ENCODE measurements around the gene SZRD1. TPM values are rescaled to one million over a fixed set of nuclear protein-coding genes. Genes with fewer than 3 reads are reported as not detected.

SZRD1 gene
- total RNA-seq, 1 experiment from 2014 or later: 51.4 TPM

DNA sequence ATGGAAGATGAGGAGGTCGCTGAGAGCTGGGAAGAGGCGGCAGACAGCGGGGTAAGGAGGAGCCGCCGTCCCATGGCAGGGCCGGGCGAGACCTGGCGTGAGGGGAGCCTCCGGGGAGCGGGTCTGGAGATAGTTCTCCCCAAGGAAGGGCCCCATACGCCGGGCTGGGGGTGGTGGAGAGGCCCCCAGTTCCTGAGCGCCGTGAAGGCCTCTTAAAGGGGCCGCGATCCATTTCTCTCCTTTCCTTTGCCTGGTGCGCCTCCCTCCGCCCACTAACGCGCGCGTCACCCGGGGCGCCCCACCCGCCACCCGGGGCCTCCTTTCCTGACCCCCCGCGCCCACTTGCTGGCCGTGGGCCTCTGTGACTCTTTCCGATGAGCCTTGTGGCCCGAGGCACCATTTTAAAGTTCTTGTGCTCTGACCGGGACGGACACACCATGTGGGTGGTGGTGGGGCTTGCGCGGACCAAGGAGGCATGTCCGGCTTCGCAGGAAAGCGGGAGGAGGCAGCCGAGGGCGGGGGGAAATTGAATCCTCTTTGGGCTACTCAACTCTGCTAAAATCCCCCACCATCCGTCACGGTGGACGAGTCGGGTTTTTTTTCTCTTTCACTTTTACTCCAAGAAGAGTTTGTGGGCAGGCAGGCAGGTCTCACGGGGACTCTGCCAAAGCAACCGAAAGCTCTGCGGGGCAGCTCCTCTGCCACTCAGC lies 371 bp downstream of the SZRD1 start:
- DNase-seq (ENCODE audit: extremely low read depth, low read depth): peak; percentile 61

DNA sequence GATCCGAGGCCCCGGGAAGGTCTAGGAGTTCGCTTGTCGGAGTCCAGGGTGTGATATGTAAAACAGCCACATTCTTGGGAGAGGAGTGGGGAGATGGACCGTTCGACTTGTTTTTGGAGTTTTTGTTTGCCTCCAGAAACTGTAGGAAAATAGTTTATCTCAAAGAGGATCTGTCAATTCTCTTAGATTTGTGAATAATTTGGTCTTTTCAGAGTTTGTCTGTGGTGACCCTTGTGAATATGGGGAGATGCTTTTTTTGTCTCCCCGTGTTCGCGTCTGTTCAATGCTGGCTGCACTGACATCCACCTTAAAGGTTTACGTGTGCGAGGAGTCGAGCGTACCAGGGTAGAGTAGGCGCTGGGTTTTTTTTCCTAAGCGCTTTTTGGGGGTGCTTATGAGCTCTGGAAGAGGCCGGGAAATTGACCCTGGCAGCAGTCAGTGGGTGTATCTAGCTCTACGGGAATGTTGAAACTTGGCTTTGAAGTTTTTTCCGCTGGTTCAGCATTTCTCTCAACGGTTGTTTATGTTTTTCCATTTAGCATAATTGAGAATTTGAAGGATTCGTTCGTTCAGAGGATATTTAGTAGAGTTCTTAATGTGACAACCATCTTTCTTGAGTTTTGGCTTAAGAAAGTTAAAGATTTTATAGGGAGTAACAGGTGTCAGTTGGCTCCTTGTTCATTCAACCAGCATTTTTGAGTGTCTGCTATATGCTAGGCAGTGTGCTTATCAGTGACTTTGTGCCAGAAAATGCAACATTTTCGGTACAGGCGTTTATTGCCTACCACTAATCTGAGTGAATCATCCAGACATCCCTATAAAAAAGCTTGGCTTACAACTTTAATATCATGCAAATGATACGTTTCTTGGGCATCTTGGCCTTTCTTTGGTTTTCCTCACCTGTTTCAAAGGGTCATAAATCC lies 1.2 kb downstream of the SZRD1 start:
- no peak for DNase-seq (ENCODE audit: extremely low read depth, low read depth)

DNA sequence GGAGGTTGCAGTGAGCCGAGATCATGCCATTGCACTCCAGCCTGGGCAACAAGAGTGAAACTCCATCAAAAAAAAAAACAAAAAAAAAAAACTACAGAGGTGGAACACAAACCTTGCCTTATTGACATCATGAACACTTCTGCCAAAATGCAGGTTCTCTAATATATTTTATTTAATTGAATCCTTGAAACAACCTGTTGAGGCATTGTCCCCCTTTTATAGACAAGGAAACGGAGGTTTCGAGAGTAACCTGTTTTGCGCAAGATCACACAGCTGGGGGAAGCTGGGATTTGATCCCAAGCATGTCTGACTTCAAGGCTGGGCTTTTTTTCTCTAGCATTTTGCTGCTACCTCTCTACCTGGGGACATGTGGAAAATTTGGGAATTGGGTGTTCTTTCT lies 2.8 kb downstream of the SZRD1 start:
- DNase-seq (ENCODE audit: extremely low read depth, low read depth): no peak

DNA sequence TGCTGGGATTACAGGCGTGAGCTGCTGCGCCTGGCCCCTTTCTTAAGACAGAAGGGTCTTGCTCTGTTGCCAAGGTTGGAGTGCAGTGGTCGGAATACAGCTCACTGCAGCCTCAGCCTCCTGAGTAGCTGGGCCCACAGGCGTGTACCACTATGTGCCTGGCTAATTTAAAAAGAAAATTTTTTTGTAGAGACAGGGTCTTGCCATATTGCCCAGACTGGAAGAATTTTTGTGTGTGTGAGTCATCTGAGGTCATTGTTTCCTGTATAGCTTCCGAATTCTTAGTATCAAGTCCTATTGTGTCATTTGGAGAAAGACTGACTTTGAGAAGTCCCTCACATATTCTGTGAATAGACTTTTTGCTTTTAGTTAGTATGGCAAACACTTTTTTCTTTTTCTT lies 4.7 kb downstream of the SZRD1 start:
- DNase-seq (ENCODE audit: extremely low read depth, low read depth): no peak

DNA sequence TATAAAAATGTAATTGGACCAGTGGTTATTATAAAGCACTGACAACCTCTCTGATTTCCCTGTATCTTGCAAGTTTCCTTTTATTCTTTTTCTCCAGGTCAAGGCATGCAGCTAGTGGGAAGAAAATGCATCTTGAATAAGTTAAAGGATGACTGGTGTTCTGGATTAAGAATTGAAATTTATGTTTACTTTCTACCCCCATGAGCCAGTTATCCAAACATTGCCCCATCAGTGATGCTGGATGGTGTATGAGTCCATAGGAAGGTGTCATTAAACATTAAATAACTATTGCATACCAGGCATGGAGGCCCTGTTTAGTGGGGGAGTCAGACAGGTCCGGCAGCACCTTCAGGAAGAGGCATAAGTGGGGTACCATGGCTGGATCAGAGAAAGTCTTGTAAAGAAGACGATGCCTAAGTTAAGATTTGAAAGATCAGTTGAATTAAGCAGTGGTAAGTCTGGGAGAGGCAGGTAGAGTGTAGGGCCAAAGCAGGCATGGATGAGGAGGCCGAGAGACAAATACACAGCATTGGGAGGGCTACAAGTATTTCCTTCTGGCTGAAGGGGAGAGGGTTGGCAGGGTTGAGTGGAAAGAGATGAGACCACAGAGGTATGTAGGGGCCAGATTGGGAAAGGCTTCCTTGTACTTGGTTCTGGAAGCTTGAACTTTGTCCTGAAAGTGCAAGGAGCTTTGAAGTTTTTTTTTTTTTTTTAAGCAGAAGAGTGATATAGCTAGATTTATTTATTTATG lies 5.7 kb downstream of the SZRD1 start:
- DNase-seq (ENCODE audit: extremely low read depth, low read depth): no peak

DNA sequence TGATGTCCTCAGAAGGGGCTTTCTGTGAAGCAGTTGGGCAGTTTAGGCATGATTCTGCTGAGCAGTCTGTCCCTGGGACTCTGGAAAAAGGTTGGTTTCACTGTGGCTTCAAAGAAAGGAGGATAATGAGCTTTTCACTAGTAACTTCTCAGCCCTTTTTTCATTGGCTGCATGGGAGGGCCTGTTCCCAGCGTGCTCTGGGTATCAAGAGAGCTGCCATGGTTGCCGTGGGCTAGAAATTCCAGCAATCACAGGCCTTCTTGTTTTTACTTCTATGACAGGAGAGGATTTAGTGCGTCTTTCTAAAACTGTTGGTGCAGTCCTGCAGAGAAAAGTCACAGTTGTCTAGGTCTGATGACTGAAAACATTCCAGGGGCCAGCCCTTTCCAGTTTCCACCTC lies 7.2 kb downstream of the SZRD1 start:
- no peak for DNase-seq (ENCODE audit: extremely low read depth, low read depth)

DNA sequence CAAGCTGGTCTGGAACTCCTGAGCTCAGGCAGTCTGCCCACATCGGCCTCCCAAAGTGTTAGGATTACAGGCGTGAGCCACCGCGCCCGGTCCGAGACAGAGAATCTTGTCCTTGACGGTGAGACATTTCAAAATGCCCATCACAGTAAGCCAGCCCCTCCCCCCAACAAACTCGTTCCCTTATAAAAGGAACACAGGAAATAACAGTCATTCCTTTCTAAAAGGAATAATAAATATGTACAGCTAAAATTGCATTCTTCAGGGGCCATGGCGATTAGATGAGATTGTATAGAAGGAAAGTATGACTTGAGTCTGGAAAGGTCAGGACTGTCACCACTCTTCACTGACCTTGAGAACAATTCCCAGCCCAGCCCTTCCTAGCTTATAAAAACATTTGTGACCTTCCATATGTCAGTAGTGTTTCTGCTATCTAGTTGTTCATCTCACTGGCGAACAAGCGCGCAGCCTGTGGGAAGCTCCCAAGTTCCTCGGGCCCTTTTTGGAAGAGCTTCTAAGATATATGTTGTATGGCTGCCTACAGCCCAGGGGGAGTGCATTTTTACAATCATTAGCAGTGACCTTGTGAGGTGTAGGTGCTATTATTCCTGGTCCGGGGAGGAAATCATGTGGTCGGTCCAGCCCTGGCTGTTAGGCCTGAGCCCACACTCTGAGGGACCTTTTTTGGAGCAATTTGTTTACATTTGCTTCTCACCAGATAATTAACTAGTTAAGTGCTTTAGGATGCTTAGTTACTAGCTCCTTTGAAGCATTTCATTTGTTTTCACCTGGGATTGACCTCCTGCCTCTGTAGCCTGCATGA lies 8.7 kb downstream of the SZRD1 start:
- DNase-seq (ENCODE audit: extremely low read depth, low read depth): no peak

DNA sequence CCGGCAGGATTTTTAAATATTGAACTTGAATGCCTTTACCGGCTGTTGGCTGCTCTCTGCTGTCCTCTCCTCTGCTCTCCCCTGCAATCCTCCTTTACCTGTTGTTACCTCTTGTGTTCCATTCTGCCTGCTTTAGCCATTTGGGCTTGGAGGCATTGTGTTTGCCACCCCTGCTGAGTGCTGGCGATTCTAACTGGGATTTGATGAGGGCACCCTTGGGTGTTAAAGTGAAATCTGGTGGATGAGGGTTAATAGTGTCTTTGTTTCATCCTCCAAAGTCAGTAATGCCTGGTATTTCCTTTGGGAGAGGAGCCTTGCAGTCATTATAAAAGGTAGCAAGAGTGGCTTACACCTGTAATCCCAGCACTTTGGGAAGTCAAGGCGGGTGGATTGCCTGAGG lies 9.9 kb downstream of the SZRD1 start:
- no peak for DNase-seq (ENCODE audit: extremely low read depth, low read depth)

DNA sequence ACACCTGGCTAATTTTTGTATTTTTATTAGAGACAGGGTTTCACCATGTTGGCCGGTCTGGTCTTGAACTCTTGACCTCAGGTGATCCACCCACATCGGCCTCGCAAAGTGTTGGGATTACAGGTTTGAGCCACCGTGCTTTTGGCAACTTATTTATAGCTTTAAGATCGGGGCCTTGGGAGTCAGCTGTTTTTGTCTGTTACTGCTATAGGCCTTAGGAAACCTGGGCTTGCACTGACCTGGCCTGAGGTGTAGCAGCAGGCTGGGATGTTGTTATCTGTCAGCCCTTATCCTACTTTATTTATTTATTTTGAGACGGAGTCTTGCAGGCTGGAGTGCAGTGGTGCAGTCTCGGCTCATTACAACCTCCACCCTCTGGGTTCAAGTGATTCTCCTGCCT lies 11.4 kb downstream of the SZRD1 start:
- DNase-seq (ENCODE audit: extremely low read depth, low read depth): no peak

DNA sequence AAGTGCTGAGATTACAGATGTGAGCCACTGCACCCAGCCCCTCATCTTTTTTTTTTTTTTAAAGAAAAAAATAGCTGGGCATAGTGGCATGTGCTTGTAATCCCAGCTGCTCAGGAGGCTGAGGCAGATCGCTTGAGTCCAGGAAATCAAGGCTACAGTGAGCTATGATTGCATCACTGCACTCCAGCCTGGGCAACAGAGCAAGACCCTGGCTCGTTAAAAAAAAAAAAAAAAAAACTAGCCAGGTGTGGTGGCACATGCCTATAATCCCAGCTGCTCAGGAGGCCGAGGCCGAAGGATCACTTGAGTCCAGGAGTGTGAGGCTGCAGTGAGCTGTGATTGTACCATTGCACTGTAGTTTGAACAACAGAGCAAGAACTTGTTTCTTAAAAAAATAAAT lies 13.8 kb downstream of the SZRD1 start:
- DNase-seq (ENCODE audit: extremely low read depth, low read depth): no peak

DNA sequence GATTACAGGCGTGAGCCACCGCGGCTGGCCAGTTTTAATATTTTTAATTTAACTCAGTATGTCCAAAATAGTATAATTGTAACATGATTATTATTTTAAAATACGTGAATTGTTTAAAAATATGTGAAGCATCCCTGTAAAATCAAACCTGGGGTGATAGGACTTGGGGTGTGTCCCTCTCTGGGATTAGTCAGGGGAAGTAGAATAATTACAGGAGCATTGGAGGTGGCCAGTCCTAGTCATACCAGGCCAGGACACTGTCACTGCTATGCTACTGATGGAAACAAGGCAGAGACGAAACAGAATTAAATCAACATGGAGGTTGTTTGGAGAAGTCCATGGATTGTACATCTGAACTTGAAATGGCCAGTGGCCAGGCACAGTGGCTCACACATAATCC lies 16.8 kb downstream of the SZRD1 start:
- DNase-seq (ENCODE audit: extremely low read depth, low read depth): no peak

DNA sequence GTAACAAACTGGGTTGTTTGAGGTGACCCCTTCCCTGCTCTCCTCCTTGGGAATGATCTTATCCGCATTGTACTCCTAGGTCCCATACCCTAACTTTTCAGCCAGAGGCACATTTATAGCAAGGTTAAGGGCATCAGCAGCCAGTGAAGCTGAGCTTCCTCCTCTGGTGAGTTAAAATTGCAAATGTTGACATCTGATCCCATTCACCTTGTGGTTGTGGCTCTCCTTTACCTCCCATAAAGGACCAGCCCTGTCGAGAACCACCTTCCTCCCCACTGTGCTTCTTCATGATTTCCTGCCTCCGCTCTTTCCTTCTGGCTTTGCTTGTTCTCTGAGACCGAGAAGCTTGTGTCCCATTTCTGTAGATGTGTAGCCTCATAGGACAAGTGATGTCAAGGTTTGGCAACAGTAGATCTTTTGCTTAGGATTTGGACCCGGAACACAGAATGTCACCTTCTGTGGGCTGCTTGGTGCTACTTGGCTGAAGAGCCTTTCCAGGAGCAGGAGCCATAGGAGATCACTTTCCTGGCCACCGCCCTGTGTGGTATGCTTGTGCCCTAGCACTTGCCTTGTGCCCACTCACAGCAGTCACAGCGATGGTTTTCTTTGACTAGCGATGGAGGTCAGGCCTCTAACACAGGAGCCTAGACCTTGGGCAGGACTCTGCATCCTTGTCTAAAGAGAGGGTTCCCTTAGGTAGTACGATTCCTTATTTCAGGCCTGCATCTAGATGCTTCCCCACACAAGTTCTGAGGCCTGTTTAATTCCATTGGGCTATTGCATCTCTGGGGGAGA lies 18.8 kb downstream of the SZRD1 start:
- DNase-seq (ENCODE audit: extremely low read depth, low read depth): no peak

DNA sequence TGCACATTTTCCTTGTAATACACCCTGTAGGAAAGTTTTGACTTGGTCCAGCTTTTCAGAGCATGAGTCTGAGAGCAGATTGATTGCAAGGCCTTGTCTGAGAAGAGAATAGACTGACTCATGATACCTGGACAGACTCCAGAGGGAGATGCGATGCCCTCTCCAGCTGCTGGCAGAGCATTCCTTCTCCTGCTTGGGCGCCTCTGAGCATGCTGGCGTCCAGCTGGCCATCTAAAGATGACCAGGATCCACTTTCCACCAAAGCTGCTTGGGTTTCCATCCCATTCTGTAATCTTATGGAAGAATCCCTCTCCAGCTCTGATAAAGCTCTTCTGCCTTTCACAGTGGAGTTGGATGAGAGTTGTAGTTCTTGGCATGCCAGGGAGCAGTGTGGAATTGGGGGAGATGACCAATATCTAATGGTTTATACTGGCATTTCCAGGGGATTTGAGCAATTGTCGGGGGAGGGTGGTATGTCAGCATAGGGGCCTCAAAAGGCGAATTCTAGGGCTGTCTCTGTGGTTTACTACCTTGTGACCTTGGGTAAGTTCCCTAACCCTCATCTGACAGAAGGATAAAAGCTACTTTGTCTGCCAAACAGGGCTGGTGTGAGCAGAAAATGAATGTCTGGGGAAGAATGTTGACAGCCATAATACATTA lies 19.5 kb downstream of the SZRD1 start:
- DNase-seq (ENCODE audit: extremely low read depth, low read depth): no peak

DNA sequence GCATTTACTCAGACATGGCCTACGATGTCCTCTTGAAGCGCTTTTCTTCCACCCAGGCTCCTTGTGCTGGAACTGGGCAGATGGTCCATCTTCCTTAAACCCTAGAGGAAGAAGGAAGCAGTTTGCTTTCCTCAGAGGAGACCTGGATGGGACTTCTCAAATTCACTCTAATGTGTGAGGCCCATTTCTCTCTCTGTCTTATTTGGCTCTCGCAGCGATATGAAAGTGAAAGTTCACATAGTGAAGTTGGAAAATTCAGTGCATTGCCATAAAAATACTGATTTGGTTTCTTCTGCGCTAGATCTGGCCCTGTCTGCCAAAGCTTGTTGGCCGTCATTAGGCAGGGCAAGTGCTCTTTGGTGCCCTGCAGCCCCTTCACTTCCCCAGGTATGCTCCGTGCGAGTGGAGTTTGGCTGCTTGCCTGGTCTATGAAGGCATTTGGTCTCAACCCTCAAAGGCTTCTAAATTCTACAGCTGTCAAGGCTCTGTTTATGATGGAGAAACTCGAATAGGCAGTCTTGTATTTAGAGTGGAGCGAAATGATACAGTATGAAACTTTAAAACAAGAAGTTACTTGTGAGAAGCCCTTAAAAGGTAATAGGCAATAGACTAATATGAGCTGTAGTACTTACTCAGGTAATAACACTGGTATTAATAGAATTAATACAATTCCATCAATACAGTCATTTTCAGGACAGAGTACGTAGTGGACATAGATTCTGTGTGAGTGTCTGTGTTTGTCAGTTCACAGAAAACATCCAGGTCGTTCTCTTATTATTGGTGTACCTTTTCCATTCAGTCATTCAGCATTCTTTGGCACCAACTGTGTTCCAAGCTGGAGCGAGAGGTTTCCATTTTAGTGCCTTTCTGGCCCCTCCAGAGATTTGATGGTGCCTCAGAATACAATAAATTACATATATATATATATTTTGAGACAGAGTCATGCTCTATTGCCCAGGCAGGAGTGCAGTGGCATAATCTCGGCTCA lies 20.5 kb downstream of the SZRD1 start:
- no peak for DNase-seq (ENCODE audit: extremely low read depth, low read depth)

DNA sequence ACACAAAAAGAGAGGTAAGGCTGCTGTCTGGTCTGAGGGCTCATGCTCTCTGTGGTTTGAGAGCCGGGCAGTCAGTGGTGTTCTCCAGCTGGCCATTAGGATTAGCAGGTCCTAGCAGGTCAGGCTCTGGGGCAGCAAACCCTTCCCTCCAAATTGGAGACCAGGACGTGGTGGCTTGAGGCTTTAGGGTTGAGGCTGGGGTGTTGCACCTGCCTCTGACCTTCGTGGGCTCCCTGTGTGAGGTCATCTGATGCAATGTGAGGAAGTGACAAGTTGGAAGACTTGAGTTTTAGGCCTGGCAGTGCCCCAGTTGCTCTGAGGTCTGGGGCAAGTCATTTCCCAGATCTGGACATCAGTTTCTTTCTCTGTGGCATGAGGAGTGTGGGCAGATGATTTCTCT lies 24.4 kb downstream of the SZRD1 start:
- DNase-seq (ENCODE audit: extremely low read depth, low read depth): no peak

DNA sequence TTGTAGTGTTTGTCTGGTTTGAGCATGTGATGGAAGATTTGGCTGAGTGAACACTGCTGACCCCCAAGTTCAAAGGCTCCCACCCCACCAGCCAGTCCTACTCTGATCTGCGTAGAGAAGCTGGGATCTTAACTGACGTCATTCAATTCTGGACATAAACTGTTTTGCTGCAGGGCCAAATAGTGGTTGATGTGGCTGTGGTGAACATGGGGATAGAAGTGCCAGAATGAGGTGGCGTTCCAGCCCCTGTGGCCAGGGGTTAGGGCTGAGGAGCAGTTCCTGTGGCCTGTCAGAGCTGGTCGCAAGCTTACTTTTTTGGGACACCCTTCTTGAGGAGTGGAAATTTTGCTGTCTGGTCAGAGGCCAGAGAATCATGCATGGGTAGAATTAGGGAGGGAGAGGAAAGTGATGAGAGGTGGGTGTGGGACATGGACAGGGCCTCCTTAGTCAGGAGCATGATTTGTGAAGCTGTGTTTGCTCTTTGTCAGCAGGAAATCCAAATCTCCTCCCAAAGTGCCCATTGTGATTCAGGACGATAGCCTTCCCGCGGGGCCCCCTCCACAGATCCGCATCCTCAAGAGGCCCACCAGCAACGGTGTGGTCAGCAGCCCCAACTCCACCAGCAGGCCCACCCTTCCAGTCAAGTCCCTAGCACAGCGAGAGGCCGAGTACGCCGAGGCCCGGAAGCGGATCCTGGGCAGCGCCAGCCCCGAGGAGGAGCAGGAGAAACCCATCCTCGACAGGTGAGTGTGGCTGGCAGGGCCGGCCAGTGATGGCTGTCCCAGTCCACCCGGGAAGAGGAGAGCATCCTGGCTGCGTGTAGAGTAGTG lies 25.9 kb downstream of the SZRD1 start:
- no peak for DNase-seq (ENCODE audit: extremely low read depth, low read depth)

Measured in NCI-H460 (cell line).